Endometrium (tissue), 2 donors: Measurements from ENCODE around the gene MYO5A.
"Not testable (repeated sequence)": the region's sequence is repeated elsewhere in the genome, so short reads cannot be mapped to it uniquely, and the experiment has no call there.

Source experiments
- FAIRE-seq: peaks from 2 replicates; lab custom pipeline; 2012; peaks lifted over from hg19 to GRCh38; lab: Jason Lieb, UNC
- donor health status: control.
- donor health status: control.

The MYO5A gene

GRCh38 chr15:52540374-52541012, 11.8 kb upstream of the MYO5A start:
- FAIRE-seq = no peak

- FAIRE-seq = no peak
Measured at GRCh38 chr15:52537459-52537858, 8.8 kb upstream of the MYO5A start.

- FAIRE-seq = no peak
Measured at GRCh38 chr15:52532427-52532826, 3.7 kb upstream of the MYO5A start.

GRCh38 chr15:52529940-52530339, 1.3 kb upstream of the MYO5A start:
- no peak for FAIRE-seq

GRCh38 chr15:52529341-52529924, 753 bp upstream of the MYO5A start:
- no peak for FAIRE-seq

GRCh38 chr15:52527911-52528563, 643 bp downstream of the MYO5A start:
- FAIRE-seq = no peak

- no peak for FAIRE-seq
Measured at GRCh38 chr15:52527196-52527910, 1.3 kb downstream of the MYO5A start.

GRCh38 chr15:52524223-52525136, 4.2 kb downstream of the MYO5A start:
- no peak for FAIRE-seq

GRCh38 chr15:52523647-52524046, 5.0 kb downstream of the MYO5A start:
- no peak for FAIRE-seq

- FAIRE-seq = no peak
Measured at GRCh38 chr15:52523192-52523591, 5.5 kb downstream of the MYO5A start.

- no peak for FAIRE-seq
Measured at GRCh38 chr15:52521682-52522081, 7.0 kb downstream of the MYO5A start.

- no peak for FAIRE-seq
Measured at GRCh38 chr15:52520421-52520820, 8.3 kb downstream of the MYO5A start.

- FAIRE-seq = no peak
Measured at GRCh38 chr15:52518487-52519371, 10.0 kb downstream of the MYO5A start.

GRCh38 chr15:52517014-52517413, 11.7 kb downstream of the MYO5A start:
- FAIRE-seq = no peak

- FAIRE-seq = no peak
Measured at GRCh38 chr15:52515343-52515742, 13.3 kb downstream of the MYO5A start.

- no peak for FAIRE-seq
Measured at GRCh38 chr15:52514482-52514881, 14.2 kb downstream of the MYO5A start.

- not testable (repeated sequence) for FAIRE-seq
Measured at GRCh38 chr15:52512869-52513268, 15.8 kb downstream of the MYO5A start.

GRCh38 chr15:52511084-52511483, 17.6 kb downstream of the MYO5A start:
- no peak for FAIRE-seq

GRCh38 chr15:52509500-52510245, 19.0 kb downstream of the MYO5A start:
- no peak for FAIRE-seq

GRCh38 chr15:52506549-52506948, 22.1 kb downstream of the MYO5A start:
- FAIRE-seq = no peak
